Measurements from ENCODE around the gene USP22.

USP22 gene

DNA sequence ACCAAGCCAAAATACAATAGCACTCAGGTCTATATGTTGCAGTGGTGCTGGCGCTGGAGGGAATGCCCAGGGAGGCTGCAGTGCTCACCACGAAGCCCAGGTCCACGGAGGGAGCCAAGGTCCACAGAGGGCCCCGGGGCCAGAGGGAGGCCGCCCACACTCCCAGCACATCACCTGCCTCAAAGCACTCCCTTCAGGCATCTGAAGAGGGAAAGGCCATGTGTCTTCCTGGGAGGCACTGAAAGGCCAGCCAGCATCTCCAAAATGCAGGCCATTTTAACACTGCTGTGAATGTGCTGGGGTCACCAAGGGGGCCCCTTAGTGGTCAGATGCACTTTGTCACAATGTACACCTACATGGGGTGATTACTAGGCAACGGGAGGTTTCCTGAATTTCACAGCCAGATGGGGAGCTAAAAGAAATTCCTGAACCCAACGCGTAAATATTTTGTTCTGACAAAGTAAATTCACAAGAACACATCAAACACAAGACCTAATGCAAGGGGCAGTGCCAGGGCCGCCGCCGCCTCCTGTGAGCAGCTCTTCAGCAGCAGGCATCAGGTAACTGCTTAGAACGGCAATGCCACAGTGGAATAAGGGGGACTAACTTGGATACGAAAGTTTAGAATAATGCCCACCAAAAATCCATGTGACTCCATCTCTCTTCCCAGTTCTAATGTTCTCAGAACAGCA lies 42.8 kb downstream of the USP22 start:
- DNase-seq: no peak

DNA sequence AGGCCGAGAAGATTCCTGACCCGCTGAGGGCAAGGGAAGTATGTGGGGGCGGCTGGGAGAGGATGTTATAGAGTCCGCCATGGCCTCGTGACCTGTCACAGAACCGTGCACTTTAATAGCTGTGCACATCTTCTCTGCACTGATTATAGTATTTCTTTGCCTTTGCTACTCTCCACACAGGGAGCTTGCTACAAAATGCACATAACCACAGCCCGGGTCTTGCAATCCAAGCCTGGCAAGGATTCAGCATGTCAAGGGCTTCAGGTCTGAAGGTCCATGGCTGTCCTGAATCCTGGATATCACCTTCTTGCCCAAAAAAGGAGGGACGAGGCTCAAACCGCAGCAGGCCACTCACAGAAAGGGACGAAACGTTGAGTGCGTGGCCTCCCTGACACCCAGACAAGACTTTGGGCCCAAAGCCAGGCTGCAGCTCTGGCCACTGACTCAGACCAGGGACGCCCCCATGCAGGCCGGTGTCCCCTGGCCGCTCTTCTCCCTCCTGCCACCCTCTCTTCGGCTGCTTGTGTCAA lies 43.7 kb downstream of the USP22 start:
- no peak for DNase-seq

DNA sequence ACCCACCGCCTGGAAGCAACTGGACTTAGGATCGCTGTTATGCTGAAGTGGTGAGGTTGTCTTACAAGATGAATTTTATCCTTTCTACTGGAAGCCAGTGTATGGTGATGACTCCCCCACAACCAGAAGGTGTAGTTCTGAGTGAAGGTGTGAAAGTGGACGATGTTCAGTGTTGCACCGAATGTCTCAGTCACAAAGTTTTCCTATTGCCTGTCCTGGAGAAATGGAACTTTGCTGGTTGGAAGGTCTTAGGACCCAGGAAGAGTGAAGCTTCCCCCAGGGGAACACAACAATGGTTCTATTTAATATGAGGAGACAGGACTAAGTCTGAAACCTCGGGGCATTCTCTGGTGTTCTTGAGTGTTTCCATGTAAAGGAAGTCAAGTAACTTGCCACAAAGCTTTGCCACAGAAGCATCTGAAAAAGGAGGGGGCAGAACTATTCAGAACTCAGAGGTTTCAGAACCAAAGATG lies 44.2 kb downstream of the USP22 start:
- DNase-seq: no peak

DNA sequence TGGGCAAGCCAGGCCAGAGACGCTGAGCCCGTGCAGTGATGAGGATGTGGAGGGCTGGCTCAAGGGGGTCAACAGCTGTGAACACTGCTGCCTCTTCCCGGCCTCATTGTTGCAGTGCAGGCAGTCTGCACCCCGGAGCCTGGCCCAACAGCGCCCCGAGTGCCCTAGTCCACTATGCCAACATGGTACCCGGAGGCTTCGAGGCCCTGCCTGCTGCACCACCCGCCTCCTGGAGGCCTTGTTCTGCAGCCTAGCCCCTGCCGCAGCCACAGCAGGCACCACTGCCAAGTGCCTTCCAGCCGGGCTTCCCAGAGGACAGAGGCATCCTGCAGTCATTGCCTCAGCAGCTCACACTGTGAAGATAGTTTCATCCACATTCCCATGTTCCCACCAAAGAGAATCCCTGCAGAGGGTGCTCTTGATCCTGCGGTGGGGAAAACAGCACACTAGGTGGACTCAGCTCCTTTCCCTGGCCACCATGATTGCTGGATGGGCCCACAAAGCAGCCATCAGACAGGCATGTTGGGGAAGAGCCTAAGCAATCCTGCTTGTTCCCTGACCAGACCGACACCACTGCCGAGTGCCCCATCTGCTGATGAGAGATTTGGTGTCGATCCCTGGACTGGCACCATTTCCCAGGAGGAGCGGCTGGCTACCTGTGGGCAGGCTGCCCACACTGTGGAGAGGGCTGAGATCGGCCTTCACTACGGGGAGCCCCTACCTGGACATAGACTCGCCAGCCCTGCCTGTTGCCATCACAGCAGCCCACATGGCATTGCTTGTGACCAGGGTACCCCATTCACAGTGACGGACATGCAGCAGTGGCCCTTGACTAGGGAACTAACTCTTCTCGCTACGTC lies 44.9 kb downstream of the USP22 start:
- no peak for DNase-seq

DNA sequence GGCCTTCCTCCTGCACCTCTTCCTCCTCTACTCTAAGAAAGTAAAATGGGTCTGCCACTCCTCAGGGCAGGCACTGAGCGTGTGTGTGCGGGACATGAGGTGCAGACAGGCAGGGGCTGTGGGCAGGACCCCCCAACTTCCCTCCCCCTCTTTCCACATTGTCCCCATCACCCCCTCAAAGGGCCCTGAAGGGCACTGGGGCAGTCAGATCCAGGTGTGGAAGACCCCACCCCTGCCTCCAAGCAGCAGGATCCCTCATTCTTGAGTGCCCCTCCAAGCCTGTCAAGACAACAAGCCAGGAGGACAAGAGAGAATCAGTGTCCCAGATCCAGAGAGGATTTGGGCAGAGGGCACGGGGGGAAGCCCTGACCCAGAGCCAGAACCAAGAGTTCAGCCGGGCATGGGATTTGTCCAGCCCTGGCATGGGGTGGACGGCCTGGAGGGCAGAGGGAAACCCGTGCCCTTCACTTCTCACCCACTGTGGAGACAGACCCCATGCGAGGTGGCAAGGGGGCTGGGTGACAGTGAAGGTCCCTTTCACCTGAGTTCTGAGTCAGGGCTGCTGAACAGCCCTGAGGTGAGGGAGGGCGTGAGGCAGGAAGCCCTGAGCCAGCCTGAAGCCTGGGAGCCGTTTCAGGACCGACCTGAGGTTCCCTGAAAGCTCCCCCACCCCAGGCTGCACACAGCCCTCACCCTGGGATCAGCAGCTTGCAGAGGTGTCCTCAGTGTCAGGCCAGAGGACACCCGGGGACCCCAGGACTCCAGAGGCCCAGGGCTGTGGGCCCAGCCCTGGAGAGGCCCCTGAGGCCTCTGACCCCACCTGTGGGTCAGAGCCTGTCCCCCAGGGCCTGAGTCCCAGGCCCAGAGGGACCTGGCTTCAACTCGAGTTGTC lies 45.8 kb downstream of the USP22 start:
- DNase-seq: no peak

DNA sequence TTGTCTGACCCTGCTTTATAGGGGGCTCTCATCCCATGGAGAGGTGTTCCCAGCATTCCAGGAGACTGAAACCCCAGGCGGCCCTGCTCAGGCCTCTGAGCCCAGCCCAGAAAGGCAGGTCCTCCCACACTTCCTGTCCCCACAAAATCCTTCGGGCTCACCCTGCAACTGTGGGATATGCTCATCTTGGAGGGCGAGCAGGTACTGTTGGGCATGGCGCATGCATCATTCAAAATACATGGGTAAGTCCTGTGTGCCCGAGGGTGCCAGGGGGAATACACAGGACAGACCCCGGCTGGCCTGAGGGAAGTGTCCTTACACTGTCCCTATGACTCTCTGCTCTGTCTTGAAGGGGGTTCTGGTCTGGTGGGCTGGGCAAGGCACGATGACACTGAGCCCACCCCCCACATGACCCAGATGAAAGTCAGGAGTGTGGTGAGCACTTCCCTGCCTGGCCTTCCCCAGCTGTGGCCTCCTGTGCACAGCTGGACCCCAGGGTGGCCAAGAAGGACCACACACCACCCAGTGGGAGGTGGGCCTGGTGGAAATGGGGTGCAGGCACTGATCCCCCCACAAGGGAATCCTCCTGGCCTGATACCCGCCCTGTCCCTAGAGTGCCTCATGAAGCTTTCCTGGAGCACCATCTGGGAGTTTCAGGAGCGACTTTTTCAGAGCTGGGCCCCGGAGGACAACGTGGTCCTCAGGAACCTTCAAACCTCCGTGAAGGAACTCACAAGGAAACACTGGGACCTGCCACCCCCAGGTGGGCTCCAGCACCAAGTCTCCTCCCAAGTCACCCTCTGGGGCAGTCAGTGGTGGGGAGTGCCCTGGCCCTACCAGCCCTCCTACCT lies 46.7 kb downstream of the USP22 start:
- no peak for DNase-seq

DNA sequence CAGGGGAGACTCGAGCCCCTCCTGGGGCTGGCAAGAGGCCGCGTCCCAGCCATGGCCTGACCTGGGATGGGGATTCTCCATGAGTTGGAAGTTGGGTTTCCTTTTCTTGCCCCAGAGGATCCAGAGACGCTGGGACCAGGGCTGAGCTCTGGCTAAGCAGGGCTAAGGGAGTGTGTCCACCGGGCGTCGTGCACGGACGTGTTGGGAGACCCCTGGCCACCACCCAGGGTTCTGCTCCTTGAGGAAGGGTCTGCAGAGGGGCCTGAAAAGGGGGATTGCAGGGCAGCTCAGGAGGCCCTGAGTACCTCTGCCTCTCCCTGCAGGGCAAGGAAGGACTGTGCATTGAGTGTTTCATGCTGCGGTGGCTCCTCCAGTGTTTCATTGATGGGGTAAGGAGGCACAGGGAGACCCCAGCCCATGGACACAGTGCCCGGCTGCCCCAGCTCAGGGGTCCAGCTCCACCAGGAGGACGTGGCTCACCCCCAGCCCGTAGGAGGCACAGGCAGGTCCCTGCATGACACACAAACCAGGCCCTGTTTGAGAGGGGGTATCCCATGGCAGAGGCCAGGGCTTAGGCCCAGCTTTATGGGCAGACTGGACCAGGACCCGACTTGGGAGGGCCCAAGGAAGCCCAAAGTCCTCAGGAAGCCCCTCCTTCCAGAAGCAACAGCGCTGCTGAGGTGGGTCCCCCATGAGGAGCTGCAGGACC lies 47.5 kb downstream of the USP22 start:
- DNase-seq: no peak

DNA sequence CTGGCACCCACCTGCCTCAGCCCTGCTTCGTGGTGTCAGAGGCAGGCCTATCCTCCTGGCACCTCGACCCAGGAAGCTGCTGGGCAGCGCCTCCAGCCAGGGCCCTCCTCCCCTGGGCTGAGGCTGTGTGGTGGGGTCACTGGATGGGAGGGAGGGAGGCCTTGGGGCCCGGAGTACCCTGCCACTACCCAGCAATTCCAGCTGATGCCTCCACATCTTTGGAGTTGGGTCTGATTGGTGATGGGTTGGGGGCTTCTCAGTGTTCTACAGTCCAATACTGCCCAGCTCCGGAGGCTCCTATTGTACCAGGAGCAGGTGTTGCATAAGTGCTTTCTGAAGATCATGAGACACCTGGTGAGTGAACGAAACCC lies 48.0 kb downstream of the USP22 start:
- no peak for DNase-seq

DNA sequence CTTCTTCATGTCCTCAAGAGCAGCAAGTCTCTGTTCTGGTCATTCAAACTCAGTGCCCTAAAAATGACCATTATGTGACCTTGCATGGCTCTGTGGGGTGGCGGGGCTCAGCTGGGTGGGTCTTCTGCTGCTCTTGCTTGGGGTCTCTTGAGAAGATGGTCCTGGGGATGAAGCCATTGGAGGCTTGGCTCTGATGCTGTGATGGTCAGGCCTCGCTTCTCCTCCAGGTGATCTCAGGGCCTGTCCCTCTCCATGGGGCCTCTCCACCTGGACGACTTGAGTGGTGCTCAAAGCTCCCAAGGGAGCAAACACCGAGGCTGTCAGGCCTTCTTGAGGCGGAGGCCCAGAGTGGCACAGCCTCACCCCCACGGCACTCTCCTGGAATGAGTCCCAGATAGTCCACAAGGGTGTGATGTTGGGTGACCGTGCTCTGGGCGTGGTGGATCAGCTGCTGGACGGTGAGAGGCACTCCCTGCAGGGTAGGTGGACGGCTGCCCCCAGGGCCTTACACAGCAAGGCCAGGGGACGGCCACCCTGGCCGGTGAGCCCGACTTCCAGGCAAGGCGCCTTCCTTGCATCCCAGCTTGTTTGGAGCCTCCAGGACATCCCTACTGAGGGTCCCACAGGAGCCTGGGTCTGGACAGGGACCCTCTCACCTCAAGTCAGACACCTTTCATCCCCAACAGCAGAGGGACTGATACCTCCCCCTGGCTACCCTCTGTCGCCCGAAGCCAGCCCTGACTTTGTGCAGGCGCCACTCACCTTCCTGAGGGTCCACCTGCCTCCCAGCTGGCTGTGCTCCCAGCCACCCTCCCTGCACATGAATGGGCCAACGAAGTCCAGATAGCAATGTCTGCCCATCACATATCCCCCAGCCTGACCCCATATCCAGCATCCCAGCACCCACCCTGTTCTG lies 48.7 kb downstream of the USP22 start:
- DNase-seq: no peak

DNA sequence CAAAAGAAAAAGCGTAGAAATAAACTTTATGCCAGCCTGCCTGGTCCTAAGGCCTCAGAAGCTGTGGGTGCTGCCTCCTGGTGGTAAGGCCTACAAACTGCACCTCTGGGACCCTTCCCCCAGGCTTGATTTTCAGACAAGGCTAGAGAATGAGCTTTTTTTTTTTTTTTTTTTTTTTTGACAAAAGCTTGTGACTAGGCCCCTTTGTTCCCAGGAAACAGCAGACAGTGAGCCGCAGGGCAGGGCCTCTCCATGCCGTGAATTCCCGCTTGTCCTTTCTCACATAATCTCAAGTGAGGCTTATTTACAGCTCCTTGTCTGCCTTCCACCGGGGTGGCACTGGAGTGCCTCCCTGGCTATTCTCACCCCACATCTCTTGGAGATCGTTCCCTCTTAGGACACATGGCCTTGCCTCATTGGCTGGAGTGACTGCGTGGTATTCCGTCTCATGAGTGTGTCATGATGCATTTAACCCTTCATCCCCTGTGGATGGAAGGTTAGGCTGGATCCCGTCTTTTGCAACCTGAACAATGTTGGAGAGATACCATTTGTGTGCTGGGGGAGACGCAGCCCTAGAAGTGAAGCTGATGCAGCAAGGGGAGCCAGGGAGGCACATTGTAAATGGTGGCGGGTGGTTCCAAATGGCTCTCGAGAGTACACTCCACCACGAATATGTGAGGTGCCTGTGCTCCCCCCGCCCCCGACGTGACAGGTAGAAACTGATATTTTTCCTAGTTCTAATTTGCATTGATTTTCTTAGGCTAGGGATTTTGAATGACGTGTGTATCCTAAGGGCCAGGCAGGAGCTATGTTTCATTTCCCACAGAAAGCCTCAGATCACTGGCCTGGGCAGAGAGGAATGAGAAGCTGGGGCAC lies 49.6 kb downstream of the USP22 start:
- peak; percentile 46 for DNase-seq

DNA sequence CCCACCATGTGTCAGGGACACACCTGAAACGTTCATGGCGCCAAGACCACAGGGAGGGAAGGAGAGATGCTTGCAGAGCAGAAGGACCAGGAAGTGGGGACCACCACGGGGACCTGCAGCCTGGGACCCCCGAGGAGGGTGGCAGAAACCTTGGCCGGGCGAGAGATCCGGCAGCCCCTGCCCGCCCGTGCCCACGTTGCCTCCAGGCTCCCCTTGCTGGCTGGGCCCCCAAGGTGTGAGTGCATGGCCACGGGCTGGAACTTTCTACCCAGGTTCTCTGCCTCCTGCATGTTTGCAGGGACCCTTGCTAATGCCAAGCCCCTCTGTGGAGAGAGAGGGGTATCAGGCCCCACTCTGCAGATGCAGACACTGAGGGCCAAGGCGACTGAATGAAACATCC lies 50.4 kb downstream of the USP22 start:
- DNase-seq: no peak

DNA sequence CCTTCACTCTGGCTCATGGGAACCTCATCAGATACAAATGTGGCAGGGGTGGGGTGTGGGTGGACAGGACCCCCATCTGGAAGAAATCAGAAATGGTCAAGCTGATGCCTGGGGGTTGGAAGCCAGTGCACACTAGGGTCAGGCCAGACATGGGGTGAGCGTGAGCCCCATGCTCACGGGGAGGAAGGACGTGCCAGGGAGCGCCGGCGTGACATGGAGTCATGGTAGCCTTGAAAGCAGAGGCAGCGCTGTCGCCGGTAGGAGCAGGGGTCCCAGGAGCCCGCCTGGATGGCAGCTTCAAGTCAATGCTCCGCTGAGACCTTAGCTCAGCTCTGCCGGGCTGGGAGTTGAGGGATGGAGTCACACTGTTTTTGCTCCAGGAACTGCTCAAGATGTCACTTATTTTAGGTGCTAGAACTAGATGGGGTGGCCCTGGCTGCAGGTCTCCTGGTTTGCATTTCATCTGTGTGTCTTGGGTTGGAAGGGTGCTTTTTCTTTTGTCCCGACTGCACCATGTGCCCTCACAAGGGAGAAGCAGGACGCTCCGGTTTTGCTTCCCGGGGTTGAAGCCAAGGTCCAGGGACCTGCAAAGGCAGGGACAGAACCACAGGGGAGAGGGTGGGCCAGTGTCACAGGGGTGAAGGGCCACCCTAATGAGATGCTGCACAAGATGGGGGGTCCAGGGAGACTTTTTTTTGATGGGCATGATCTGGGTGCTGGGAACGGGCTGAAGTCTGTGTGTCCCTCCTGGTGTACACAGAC lies 51.4 kb downstream of the USP22 start:
- DNase-seq: no peak

DNA sequence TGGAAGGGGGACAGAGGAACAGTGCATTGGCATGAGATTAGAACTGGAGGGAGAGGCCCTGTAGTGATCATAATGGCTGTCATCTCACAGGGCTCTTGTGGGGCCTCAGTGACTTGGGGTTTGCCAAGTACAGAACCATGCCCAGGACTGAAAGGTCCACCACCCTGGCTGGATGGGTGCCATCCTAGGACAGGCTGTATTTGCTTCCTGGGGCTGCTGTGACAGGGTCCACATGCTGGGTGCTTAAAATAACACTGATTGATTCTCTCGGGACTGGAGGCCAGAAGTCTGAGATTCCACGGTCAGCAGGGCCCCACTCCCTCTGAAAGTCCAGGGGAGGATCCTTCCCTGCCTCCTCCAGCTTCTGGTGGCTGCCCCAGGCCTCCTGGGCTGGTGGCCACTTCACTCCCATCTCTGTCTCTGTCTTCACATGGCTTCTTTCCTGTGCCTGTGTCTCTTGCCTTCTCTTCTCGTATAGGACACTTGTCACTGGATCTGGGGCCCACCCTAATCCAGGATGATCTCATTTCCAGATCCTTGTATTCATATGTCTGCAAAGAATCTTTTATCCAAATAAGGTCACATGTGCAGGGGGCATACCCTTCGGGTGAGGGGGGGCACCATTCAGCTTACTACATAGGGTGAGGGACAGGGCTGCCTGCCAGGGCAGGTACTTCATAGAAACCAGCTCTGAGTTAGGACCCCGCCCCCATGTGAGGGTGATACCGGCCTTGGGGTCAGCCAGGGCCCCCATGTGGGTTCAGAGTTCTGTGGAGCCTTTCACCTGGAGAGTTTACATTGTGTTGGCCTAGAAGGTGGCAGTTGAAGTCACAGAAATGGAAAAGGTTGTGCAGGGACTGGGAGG lies 52.6 kb downstream of the USP22 start:
- no peak for DNase-seq

DNA sequence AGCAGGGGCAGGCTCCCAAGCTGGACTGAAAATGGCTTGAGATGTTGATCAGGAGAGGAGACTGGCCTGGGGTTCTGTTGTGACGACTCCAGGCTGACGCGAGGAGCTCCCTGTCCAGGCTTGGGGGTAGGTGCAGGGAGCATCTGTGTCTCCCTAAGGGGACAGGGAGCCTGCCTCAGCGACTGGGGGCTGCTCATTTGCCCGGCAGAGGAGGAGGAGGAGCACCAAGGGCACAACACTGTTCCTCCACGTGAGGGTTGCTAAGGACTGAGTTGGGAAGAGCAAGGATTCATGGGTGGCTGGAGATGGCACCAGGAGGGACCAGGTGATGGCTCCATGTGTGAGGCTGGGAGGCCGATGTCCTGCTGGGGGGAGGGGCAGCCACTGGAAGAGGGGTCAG lies 53.3 kb downstream of the USP22 start:
- no peak for DNase-seq

DNA sequence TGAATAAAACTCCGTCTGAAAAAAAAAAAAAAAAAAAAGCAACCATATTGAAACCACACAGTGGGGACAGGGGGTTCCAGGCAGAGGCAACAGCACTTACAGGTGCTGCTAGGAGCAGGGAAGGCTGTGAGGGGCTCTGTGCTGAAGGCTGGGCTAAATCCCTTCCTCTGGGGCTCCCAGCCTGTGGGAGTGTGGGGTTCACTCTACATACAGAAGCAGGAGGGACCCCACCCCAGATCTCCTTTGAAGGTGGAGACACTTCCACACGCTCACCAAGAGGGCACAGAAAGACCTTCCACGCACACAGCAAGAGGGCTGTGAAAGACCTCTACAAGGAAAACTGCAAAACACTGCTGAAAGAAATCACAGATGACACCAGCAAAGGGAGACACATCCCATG lies 53.9 kb downstream of the USP22 start:
- DNase-seq: no peak

DNA sequence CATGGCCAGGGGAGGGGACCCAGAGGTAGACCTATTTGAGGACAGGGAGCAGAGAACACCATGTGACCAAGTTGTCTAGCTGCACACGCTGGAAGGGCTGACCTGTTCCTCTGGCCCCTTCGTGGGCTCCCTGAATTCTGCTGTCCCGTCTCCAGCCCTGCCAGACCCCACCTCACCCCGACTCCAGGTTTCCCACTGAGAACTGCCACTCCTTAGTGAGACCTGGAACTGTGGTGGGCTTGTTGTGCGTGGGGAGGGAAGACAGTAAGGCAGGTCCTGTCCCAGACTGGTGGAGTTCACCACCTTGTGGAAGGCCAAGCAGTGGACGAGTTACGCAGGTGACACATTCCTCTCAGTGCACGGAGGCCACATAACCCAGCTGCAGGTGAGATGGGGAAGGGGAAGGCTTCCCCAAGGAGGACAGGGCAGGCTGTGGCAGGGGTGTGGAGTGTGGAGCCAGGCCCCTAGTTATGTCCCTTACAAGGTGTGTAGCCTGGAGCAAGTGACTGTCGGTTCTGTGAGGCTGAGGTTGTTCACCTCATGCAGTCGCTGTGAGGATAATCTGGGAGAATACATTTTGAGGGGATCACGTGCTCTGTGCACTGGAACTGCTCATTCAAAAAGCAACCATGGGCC lies 54.7 kb downstream of the USP22 start:
- DNase-seq: no peak

DNA sequence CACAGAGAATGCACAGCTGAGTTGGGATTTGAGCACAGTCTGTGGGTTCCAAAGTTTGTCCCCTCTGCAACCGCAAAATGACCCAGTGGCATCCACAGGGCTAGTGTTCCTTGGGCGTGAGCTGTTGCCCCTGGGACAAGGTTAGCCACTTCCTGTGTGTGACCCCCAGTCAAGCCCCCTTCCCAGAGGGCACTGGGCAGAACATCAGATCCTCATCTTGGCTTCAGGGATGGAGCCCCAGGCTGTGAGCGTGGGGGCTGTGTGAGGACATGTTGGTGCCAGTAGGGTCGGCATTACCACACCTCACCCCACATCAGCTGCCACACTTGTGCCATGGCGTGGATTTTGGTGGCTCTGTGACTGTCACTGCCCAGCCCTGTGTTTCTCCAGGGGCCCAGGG lies 55.3 kb downstream of the USP22 start:
- no peak for DNase-seq
